Activated CD4-positive, CD25-positive, alpha-beta regulatory T cell treated with anti-CD3 and anti-CD28 coated beads, Interleukin-2, amount 50 U/mL, for 16 hours (primary cell): ENCODE data around the gene CRIM1.

Experiments used
- DNase-seq: peaks from one replicate; pipeline ENCODE4 v3.0.0-alpha.2; 2020; ENCODE audit warnings: low read depth, low spot score

Gene CRIM1

GRCh38 chr2:36371928-36372391, 16.4 kb downstream of the CRIM1 start:
- DNase-seq: no peak

- no peak for DNase-seq
Observed at GRCh38 chr2:36373149-36373926, 17.8 kb downstream of the CRIM1 start.

- no peak for DNase-seq
Observed at GRCh38 chr2:36374585-36374984, 19.0 kb downstream of the CRIM1 start.

GRCh38 chr2:36376319-36376765, 20.8 kb downstream of the CRIM1 start:
- no peak for DNase-seq

GRCh38 chr2:36376992-36377738, 21.6 kb downstream of the CRIM1 start:
- no peak for DNase-seq

- no peak for DNase-seq
Observed at GRCh38 chr2:36379710-36380448, 24.3 kb downstream of the CRIM1 start.

- DNase-seq: no peak
Observed at GRCh38 chr2:36380624-36381481, 25.3 kb downstream of the CRIM1 start.

GRCh38 chr2:36381993-36382392, 26.4 kb downstream of the CRIM1 start:
- DNase-seq: no peak

GRCh38 chr2:36382472-36382871, 26.9 kb downstream of the CRIM1 start:
- no peak for DNase-seq

- no peak for DNase-seq
Observed at GRCh38 chr2:36383726-36384125, 28.1 kb downstream of the CRIM1 start.

- no peak for DNase-seq
Observed at GRCh38 chr2:36384454-36384853, 28.9 kb downstream of the CRIM1 start.

GRCh38 chr2:36385603-36386002, 30.0 kb downstream of the CRIM1 start:
- no peak for DNase-seq

GRCh38 chr2:36387258-36387916, 31.8 kb downstream of the CRIM1 start:
- no peak for DNase-seq

- DNase-seq: no peak
Observed at GRCh38 chr2:36388472-36388871, 32.9 kb downstream of the CRIM1 start.

GRCh38 chr2:36389091-36389564, 33.5 kb downstream of the CRIM1 start:
- no peak for DNase-seq

GRCh38 chr2:36389577-36389976, 34.0 kb downstream of the CRIM1 start:
- DNase-seq: no peak

- DNase-seq: no peak
Observed at GRCh38 chr2:36392571-36393255, 37.1 kb downstream of the CRIM1 start.

- no peak for DNase-seq
Observed at GRCh38 chr2:36393738-36394256, 38.2 kb downstream of the CRIM1 start.

- no peak for DNase-seq
Observed at GRCh38 chr2:36394804-36395203, 39.2 kb downstream of the CRIM1 start.

GRCh38 chr2:36395866-36396265, 40.3 kb downstream of the CRIM1 start:
- no peak for DNase-seq
